Measurements from ENCODE around the gene MFSD6L. TPM values are rescaled to one million over a fixed set of nuclear protein-coding genes. Genes with fewer than 3 reads are reported as not detected.
A peak's percentile ranks its signal among the peaks of the same experiment; 100 is the strongest.

The MFSD6L gene
- total and polyA plus RNA-seq, 12 donors: 0.06 to 0.24 (median 0.13) TPM; not detected in 7

- DNase-seq: no peak
- H3K4me3 ChIP-seq: no peak overlapping the region
- peaks cover 7% of the 10 kb centered on the region for H3K27me3 ChIP-seq
- no peak overlapping the region for H3K27ac ChIP-seq
- H3K36me3 ChIP-seq (replicated peaks in 1 of 2): no peaks in the 10 kb centered on the region
- WGBS, 4 donors: 87 to 100% (median 89%) methylated on average over 4 to 20 of the region's 20 CpGs
- no peaks in the 10 kb centered on the region for H3K9me3 ChIP-seq (replicated peaks in 1 of 3)
- TF ChIP-seq POLR2A (IDR thresholded peaks at IDR 0.05) (no peak), CTCF (IDR thresholded peaks at IDR 0.05) (no peak)
- H3K4me1 ChIP-seq (replicated peaks in 1 of 2): no peaks in the 10 kb centered on the region
- intact Hi-C loops (cut with DNase I): no loop called here
Observed at GRCh38 chr17:8828517-8828875, 29.3 kb upstream of the MFSD6L start.

DNA sequence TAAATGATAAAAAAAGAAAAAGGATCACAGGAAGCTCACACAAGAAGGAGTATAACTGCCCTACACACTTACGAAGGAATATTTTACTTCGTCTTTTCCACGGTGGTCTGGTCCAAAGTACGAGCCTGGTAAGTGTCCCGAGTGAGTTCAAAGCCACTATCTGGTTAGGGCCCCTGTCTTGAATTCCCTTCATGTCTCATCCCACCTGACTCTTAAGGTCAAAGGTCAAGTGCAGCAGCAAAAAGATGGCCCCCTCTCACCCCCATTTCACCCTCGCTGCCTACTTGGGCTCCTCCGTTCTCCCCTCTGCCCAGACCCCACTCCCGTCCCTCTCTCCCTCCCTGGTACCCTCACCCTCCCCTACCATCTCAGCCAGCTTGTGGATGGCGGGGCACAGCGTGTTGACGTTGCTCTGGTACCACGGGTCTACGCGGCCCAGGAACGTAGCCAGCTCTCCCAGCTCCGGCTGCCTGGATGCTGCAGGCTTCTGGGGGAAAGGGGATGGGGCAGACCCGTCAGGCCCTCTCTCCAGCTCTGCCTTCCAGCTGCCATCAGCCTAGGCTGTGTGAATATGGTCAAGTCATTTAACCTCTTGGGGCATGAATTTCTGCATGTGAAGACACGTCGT lies 27.8 kb upstream of the MFSD6L start:
- no peaks in the 10 kb centered on the region for H3K36me3 ChIP-seq (replicated peaks in 1 of 2)
- no peak overlapping the region for H3K4me3 ChIP-seq
- no peaks in the 10 kb centered on the region for H3K4me1 ChIP-seq (replicated peaks in 1 of 2)
- no peak overlapping the region for H3K27ac ChIP-seq
- no peak for TF ChIP-seq POLR2A (IDR thresholded peaks at IDR 0.05)
- no peak for TF ChIP-seq CTCF (IDR thresholded peaks at IDR 0.05)
- WGBS, 4 donors: 78 to 85% (median 82%) methylated on average over 15 to 19 of the region's 19 CpGs
- no peaks in the 10 kb centered on the region for H3K9me3 ChIP-seq (replicated peaks in 1 of 3)
- DNase-seq: peak in 1 of 7 donors; percentile 24
- intact Hi-C loops (cut with DNase I): no loop called here
- H3K27me3 ChIP-seq: no peaks in the 10 kb centered on the region

DNA sequence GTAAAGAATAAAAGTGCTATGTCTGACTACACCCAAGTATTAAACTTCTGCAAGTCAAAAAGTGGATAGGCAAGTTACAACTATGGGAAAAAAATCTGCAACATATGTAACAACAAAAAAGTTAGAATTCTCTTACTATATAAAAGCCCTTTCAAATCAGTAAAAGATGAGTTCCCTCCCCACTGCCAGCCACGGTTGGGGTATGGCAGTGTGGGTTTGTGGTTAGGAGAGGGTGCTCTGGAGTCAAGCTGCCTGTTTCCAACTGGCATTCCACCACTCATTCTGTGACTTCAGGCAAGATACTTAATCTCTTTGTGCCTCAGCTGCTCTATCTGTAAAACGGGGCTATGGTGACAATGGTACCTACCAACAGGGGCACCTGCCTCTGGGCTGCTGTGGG lies 26.6 kb upstream of the MFSD6L start:
- Histone ChIP-seq H3K27me3 (no peaks in the 10 kb centered on the region), H3K36me3 (replicated peaks in 1 of 2) (no peaks in the 10 kb centered on the region), H3K27ac (no peak overlapping the region), H3K4me1 (replicated peaks in 1 of 2) (no peaks in the 10 kb centered on the region), H3K9me3 (replicated peaks in 1 of 3) (no peaks in the 10 kb centered on the region), H3K4me3 (no peak overlapping the region)
- DNase-seq: no peak
- TF ChIP-seq CTCF (IDR thresholded peaks at IDR 0.05) (no peak), POLR2A (IDR thresholded peaks at IDR 0.05) (no peak)
- intact Hi-C loops (cut with DNase I): no loop called here
- 63 to 76% (median 69%) methylated on average over 2 of the region's 2 CpGs for WGBS, 4 donors

DNA sequence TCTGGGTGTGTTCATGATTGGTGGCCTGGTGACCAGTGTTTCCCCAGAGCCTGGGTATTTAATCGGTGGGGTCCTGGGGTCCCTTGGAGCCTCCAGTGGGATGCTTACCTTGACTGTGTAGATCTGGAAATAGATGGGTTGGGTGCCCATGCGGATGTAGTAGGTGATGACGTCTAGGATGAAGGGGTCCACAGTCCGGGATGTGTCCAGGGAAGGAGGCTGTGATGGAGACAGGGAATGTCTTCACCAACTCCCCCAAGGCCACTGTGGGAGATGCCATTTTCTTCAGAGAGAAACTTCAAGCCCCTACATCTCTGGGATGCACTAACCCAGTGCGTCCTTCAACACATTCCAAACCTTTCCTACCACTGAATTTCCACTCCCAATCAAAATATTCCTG lies 24.1 kb upstream of the MFSD6L start:
- WGBS, 4 donors: 81 to 91% (median 85%) methylated on average over 5 of the region's 5 CpGs

More for the DNA sequence above, 24.1 kb upstream of the MFSD6L start:
- Histone ChIP-seq H3K4me1 (replicated peaks in 1 of 2) (no peaks in the 10 kb centered on the region), H3K9me3 (replicated peaks in 1 of 3) (no peaks in the 10 kb centered on the region), H3K27me3 (no peaks in the 10 kb centered on the region), H3K27ac (no peak overlapping the region), H3K4me3 (no peak overlapping the region), H3K36me3 (replicated peaks in 1 of 2) (no peaks in the 10 kb centered on the region)
- no peak for TF ChIP-seq CTCF (IDR thresholded peaks at IDR 0.05)
- no peak for TF ChIP-seq POLR2A (IDR thresholded peaks at IDR 0.05)
- peak in 1 of 7 donors; percentile 9 for DNase-seq
- intact Hi-C loops (cut with DNase I): no loop called here

Data from adrenal gland (tissue), 12 donors.